GM12874 (cell line): Measurements from ENCODE around the gene ELL.
A peak's percentile ranks its signal among the peaks of the same experiment; 100 is the strongest.

Experiments
- CTCF ChIP-seq: IDR thresholded peaks from 2 replicates; pipeline ENCODE4 v1.5.1; 2011; ENCODE audit warnings: low read depth, mild to moderate bottlenecking, control low read depth, low read length, moderate library complexity; ENCODE audit not compliant: insufficient read depth

The ELL gene

GRCh38 chr19:18401580-18402112 lies 120.2 kb downstream of the ELL start:
- TF ChIP-seq CTCF: peak; percentile 50

- TF ChIP-seq CTCF: no peak
Observed at GRCh38 chr19:18399008-18399407, 122.9 kb downstream of the ELL start.

- TF ChIP-seq CTCF: no peak
Observed at GRCh38 chr19:18397242-18398202, 124.3 kb downstream of the ELL start, which contains the start of gene LRRC25. LRRC25 (minus strand) TSS chr19:18397622; CDS start chr19:18396963, 659 bp downstream.

GRCh38 chr19:18396471-18397241 lies 125.2 kb downstream of the ELL start:
- TF ChIP-seq CTCF: no peak

GRCh38 chr19:18393836-18394235 lies 128.0 kb downstream of the ELL start:
- no peak for TF ChIP-seq CTCF

GRCh38 chr19:18392926-18393325 lies 128.9 kb downstream of the ELL start:
- TF ChIP-seq CTCF: no peak
